ENCODE data around the gene HCAR2. TPM values are rescaled to one million over a fixed set of nuclear protein-coding genes. Genes with fewer than 3 reads are reported as not detected.
"Not testable (repeated sequence)": the region's sequence is repeated elsewhere in the genome, so short reads cannot be mapped to it uniquely, and the experiment has no call there.

The HCAR2 gene
- total and polyA plus RNA-seq, 4 donors = 0.29 to 0.51 TPM; not detected in 2

DNA sequence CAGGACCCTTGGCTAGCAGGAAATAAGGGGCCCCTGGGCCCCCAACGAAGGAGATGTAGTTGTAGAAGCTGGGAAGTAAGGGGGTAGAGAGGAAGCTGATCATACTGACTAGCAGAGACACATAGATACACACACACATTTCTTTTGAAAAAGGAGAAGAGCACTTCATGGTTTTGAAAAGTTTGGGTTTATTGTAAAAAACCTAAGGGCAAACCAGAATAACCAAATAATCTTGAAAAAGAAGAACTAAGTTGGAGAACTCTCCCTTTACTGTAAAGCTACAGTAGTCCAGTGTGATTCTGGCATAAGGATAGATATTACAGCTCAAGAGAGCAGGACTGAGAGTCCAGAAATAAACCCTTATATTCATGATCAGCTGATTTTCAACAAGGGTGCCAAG lies 19.2 kb upstream of the HCAR2 start:
- no peaks in the 10 kb centered on the region for H3K27me3 ChIP-seq (ENCODE audit: control insufficient read depth in 1 of 2, insufficient read depth in 2 of 2, low read length in 1 of 2)
- H3K4me3 ChIP-seq (ENCODE audit: low read length in 2 of 2) = no peak overlapping the region
- ATAC-seq (ENCODE audit: low FRiP score) (no peak), DNase-seq (no peak)
- no peaks in the 10 kb centered on the region for H3K4me1 ChIP-seq (ENCODE audit: control insufficient read depth in 1 of 2, insufficient read depth in 2 of 2, low read length in 2 of 2)
- H3K9me3 ChIP-seq (ENCODE audit: control insufficient read depth, low read length) = no peaks in the 10 kb centered on the region
- intact Hi-C loops (cut with DNase I) = no loop called here
- no peaks in the 10 kb centered on the region for H3K36me3 ChIP-seq (ENCODE audit: control insufficient read depth in 1 of 2, insufficient read depth in 2 of 2, low read length in 1 of 2)
- no peak overlapping the region for H3K27ac ChIP-seq (ENCODE audit: low read depth in 1 of 2, low read length in 2 of 2)
- WGBS, 2 donors = 63 to 70% methylated on average over 1 of the region's 1 CpG

DNA sequence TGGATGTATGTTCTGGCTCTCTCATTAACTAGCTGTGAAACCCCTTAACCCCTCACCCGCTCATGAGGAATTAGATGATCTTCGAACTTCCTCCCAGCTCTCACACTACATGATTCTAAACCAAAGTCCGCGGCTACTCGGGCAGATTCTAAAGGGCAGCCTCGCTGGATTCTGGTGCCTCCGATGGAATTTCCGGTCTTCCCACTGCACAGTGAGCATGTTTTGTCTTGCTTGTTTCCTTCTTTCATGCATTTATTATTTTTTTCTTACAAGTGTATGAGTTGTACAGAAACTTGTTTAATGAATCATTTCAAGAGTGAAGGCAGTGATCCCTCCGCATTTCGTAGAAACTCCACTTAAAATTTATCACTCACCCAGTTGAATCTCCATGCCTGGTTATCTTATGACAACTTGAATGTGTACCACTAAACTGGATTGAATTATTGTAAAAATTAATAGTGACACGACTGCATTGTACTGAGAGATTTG lies 17.9 kb upstream of the HCAR2 start:
- intact Hi-C loops (cut with DNase I) = no loop called here
- no peak overlapping the region for H3K4me3 ChIP-seq (ENCODE audit: low read length in 2 of 2)

DNA sequence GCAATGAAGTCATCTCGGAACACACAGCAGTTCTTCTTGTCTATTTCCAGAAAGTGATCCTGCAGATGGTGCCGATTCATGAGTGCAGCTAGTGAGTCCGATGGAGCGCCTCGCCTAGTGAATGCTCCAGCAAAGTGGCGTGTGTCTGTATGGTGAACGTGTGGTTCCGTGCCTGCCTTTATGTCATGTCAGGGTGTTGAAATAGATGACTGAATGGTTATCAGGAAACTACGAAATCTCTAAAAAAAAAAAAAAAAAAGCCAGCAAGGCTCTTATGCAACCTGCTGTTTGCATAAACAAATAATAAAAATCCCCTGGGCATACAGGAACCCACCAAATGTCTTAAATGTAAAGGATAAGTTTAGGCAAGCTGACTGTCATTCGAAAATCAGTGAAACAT lies 13.5 kb upstream of the HCAR2 start, which contains the start of gene HCAR3:
TSS of gene HCAR3 (minus strand) at position 154 of the 400 bp plus-strand sequence. CDS start at position 80, 74 bp downstream.
- H3K4me1 ChIP-seq (ENCODE audit: control insufficient read depth in 1 of 2, insufficient read depth in 2 of 2, low read length in 2 of 2); DNase-seq; H3K27me3 ChIP-seq (ENCODE audit: control insufficient read depth in 1 of 2, insufficient read depth in 2 of 2, low read length in 1 of 2); intact Hi-C loops (cut with DNase I); H3K9me3 ChIP-seq (ENCODE audit: control insufficient read depth, low read length); H3K36me3 ChIP-seq (ENCODE audit: control insufficient read depth in 1 of 2, insufficient read depth in 2 of 2, low read length in 1 of 2); ATAC-seq (ENCODE audit: low FRiP score); H3K27ac ChIP-seq (ENCODE audit: low read depth in 1 of 2, low read length in 2 of 2); H3K4me3 ChIP-seq (ENCODE audit: low read length in 2 of 2): not testable (repeated sequence)
- whole genome bisulfite sequencing, 2 donors = 80 to 81% methylated on average over 10 of the region's 10 CpGs

More for the DNA sequence above, 17.9 kb upstream of the HCAR2 start:
- H3K4me1 ChIP-seq (ENCODE audit: control insufficient read depth in 1 of 2, insufficient read depth in 2 of 2, low read length in 2 of 2) = no peaks in the 10 kb centered on the region
- no peak overlapping the region for H3K27ac ChIP-seq (ENCODE audit: low read depth in 1 of 2, low read length in 2 of 2)
- DNase-seq = no peak
- no peaks in the 10 kb centered on the region for H3K36me3 ChIP-seq (ENCODE audit: control insufficient read depth in 1 of 2, insufficient read depth in 2 of 2, low read length in 1 of 2)
- no peaks in the 10 kb centered on the region for H3K27me3 ChIP-seq (ENCODE audit: control insufficient read depth in 1 of 2, insufficient read depth in 2 of 2, low read length in 1 of 2)
- ATAC-seq (ENCODE audit: low FRiP score) = no peak
- no peaks in the 10 kb centered on the region for H3K9me3 ChIP-seq (ENCODE audit: control insufficient read depth, low read length)
- WGBS, 2 donors = 79% methylated on average over 11 of the region's 11 CpGs

- H3K4me1 ChIP-seq (ENCODE audit: control insufficient read depth in 1 of 2, insufficient read depth in 2 of 2, low read length in 2 of 2); H3K9me3 ChIP-seq (ENCODE audit: control insufficient read depth, low read length); H3K27ac ChIP-seq (ENCODE audit: low read depth in 1 of 2, low read length in 2 of 2); H3K36me3 ChIP-seq (ENCODE audit: control insufficient read depth in 1 of 2, insufficient read depth in 2 of 2, low read length in 1 of 2); intact Hi-C loops (cut with DNase I); ATAC-seq (ENCODE audit: low FRiP score); H3K4me3 ChIP-seq (ENCODE audit: low read length in 2 of 2); DNase-seq; H3K27me3 ChIP-seq (ENCODE audit: control insufficient read depth in 1 of 2, insufficient read depth in 2 of 2, low read length in 1 of 2): not testable (repeated sequence)
- WGBS, 2 donors = 63 to 77% methylated on average over 6 of the region's 6 CpGs
Observed at GRCh38 chr12:122715211-122715610, 12.1 kb upstream of the HCAR2 start.

DNA sequence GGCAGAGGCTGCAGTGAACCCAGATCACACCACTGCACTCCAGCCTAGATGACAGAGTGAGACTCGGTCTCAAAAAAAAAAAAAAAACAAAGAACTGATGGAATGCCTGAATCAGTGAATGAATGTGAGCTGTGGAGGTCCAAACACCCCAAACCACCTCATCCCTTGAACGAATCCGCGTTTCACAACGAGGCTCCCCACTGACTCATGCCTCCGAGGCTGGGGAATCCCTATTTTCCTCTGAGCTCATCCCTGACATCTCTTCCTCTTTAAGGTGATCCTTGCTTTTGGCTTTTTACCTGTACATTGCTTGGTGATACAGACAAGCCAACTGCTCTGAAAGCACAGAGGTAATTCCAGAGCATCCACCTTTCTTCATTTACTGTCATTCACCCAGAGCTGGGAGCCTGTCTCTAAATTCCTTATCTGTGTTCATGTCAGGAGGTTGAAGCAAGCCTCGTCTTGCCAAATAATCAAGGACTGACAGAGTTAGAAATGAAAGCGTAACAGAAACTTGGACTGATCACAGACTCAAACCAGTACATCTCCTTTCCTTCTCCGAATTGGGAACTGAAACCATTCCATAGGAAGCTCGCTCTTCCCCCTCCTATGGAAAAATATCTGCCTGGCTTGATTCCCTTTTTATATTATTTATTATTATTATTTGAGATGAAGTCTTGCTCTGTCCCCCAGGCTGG lies 10.5 kb upstream of the HCAR2 start:
- 73 to 79% methylated on average over 2 to 3 of the region's 10 CpGs for WGBS, 2 donors
- H3K27me3 ChIP-seq (ENCODE audit: control insufficient read depth in 1 of 2, insufficient read depth in 2 of 2, low read length in 1 of 2); DNase-seq; ATAC-seq (ENCODE audit: low FRiP score); H3K4me1 ChIP-seq (ENCODE audit: control insufficient read depth in 1 of 2, insufficient read depth in 2 of 2, low read length in 2 of 2); intact Hi-C loops (cut with DNase I); H3K9me3 ChIP-seq (ENCODE audit: control insufficient read depth, low read length); H3K36me3 ChIP-seq (ENCODE audit: control insufficient read depth in 1 of 2, insufficient read depth in 2 of 2, low read length in 1 of 2); H3K27ac ChIP-seq (ENCODE audit: low read depth in 1 of 2, low read length in 2 of 2); H3K4me3 ChIP-seq (ENCODE audit: low read length in 2 of 2): not testable (repeated sequence)

- H3K36me3 ChIP-seq (ENCODE audit: control insufficient read depth in 1 of 2, insufficient read depth in 2 of 2, low read length in 1 of 2); H3K27ac ChIP-seq (ENCODE audit: low read depth in 1 of 2, low read length in 2 of 2); H3K27me3 ChIP-seq (ENCODE audit: control insufficient read depth in 1 of 2, insufficient read depth in 2 of 2, low read length in 1 of 2); intact Hi-C loops (cut with DNase I); H3K9me3 ChIP-seq (ENCODE audit: control insufficient read depth, low read length); H3K4me3 ChIP-seq (ENCODE audit: low read length in 2 of 2); H3K4me1 ChIP-seq (ENCODE audit: control insufficient read depth in 1 of 2, insufficient read depth in 2 of 2, low read length in 2 of 2); ATAC-seq (ENCODE audit: low FRiP score); DNase-seq: not testable (repeated sequence)
- 73 to 84% methylated on average over 1 of the region's 1 CpG for WGBS, 2 donors
Observed at GRCh38 chr12:122711266-122711665, 8.1 kb upstream of the HCAR2 start.

DNA sequence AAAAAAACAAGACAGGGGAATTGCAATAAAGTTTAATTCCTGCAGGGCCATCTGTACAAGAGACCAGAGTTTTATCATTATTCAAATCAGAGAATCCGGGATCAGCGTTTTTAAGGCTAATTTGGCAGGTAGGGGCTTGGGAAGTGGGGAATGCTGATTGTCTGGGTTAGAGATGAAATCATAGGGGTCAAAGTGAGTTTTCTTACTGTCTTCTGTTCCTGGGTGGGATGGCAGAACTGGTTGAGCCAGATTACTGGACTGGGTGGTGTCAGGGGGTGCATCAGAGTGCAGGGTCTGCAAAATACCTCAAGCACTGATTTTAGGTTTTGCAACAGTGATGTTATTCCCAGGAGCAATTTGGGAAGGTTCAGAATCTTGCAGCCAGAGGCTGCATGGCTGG lies 7.2 kb upstream of the HCAR2 start:
- intact Hi-C loops (cut with DNase I); DNase-seq; H3K27ac ChIP-seq (ENCODE audit: low read depth in 1 of 2, low read length in 2 of 2); H3K9me3 ChIP-seq (ENCODE audit: control insufficient read depth, low read length); H3K36me3 ChIP-seq (ENCODE audit: control insufficient read depth in 1 of 2, insufficient read depth in 2 of 2, low read length in 1 of 2); H3K4me1 ChIP-seq (ENCODE audit: control insufficient read depth in 1 of 2, insufficient read depth in 2 of 2, low read length in 2 of 2); H3K27me3 ChIP-seq (ENCODE audit: control insufficient read depth in 1 of 2, insufficient read depth in 2 of 2, low read length in 1 of 2); H3K4me3 ChIP-seq (ENCODE audit: low read length in 2 of 2); ATAC-seq (ENCODE audit: low FRiP score): not testable (repeated sequence)
- 70 to 79% methylated on average over 2 of the region's 2 CpGs for WGBS, 2 donors

DNA sequence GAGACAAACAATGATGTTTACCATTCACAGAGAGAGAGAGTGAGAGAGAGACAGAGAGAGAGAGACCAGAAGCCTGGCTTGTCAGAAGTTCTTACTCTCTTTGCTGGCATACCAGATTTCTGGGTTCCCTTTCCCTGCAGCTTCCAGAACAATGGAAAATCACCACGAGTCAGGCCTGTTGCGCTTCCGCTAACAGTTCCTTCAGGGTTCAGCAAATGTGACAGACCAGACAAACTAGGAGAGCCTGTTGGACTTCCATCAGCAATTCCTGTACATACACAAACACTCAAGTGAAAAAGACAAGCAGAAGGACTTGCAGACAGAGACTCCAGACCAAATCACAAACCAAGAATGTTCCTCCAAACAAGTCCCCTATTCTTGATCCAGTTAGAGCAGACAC lies 6.1 kb upstream of the HCAR2 start:
- H3K4me3 ChIP-seq (ENCODE audit: low read length in 2 of 2); intact Hi-C loops (cut with DNase I); H3K9me3 ChIP-seq (ENCODE audit: control insufficient read depth, low read length); ATAC-seq (ENCODE audit: low FRiP score); H3K36me3 ChIP-seq (ENCODE audit: control insufficient read depth in 1 of 2, insufficient read depth in 2 of 2, low read length in 1 of 2); H3K27ac ChIP-seq (ENCODE audit: low read depth in 1 of 2, low read length in 2 of 2); H3K27me3 ChIP-seq (ENCODE audit: control insufficient read depth in 1 of 2, insufficient read depth in 2 of 2, low read length in 1 of 2); DNase-seq; H3K4me1 ChIP-seq (ENCODE audit: control insufficient read depth in 1 of 2, insufficient read depth in 2 of 2, low read length in 2 of 2): not testable (repeated sequence)
- WGBS, 2 donors = no CpG with 5 or more reads among the region's 3 CpGs

- H3K27ac ChIP-seq (ENCODE audit: low read depth in 1 of 2, low read length in 2 of 2); H3K4me1 ChIP-seq (ENCODE audit: control insufficient read depth in 1 of 2, insufficient read depth in 2 of 2, low read length in 2 of 2); DNase-seq; intact Hi-C loops (cut with DNase I); H3K9me3 ChIP-seq (ENCODE audit: control insufficient read depth, low read length); H3K36me3 ChIP-seq (ENCODE audit: control insufficient read depth in 1 of 2, insufficient read depth in 2 of 2, low read length in 1 of 2); H3K27me3 ChIP-seq (ENCODE audit: control insufficient read depth in 1 of 2, insufficient read depth in 2 of 2, low read length in 1 of 2); H3K4me3 ChIP-seq (ENCODE audit: low read length in 2 of 2); ATAC-seq (ENCODE audit: low FRiP score): not testable (repeated sequence)
- 43 to 50% methylated on average over 3 of the region's 3 CpGs for WGBS, 2 donors
Observed at GRCh38 chr12:122703841-122704240, 684 bp upstream of the HCAR2 start.

All from aorta (tissue), 5 donors.